HUES6 (cell line): Measurements from ENCODE around the gene TMC2.
A peak's percentile ranks its signal among the peaks of the same experiment; 100 is the strongest.

ENCODE experiments used
- H3K27ac ChIP-seq: 2 replicates; pipeline ENCODE4 v1.7.0; 2013; ENCODE audit warnings: low read depth, mild to moderate bottlenecking, low read length, inconsistent platforms
- H3K27me3 ChIP-seq: 2 replicates; pipeline ENCODE4 v1.6.1; 2013; ENCODE audit warnings: low read length; ENCODE audit not compliant: control insufficient read depth, insufficient read depth
- H3K36me3 ChIP-seq: 2 replicates; pipeline ENCODE4 v1.6.1; 2013; ENCODE audit warnings: low read length; ENCODE audit not compliant: control insufficient read depth, insufficient read depth
- H3K4me1 ChIP-seq: 2 replicates; pipeline ENCODE4 v1.6.1; 2013; ENCODE audit warnings: low read length; ENCODE audit not compliant: control insufficient read depth, insufficient read depth
- H3K4me3 ChIP-seq: 2 replicates; pipeline ENCODE4 v1.5.1; 2013; ENCODE audit warnings: low read depth, low read length
- H3K9ac ChIP-seq: one replicate; pipeline ENCODE4 v1.6.1; 2013; ENCODE audit warnings: mild to moderate bottlenecking, low read length
- H3K9me3 ChIP-seq: 2 replicates; pipeline ENCODE4 v1.6.1; 2013; ENCODE audit warnings: low read depth, low read length; ENCODE audit not compliant: control insufficient read depth, insufficient read depth

TMC2 gene

GRCh38 chr20:2631228-2631627, 94.9 kb downstream of the TMC2 start:
- Histone ChIP-seq H3K4me1 (no peaks in the 10 kb centered on the region), H3K9ac (no peak overlapping the region), H3K27me3 (peaks cover 13% of the 10 kb centered on the region), H3K27ac (no peak overlapping the region), H3K4me3 (no peak overlapping the region), H3K9me3 (peaks cover 8% of the 10 kb centered on the region; the same call in 1 of the 2 replicates), H3K36me3 (no peaks in the 10 kb centered on the region)

DNA sequence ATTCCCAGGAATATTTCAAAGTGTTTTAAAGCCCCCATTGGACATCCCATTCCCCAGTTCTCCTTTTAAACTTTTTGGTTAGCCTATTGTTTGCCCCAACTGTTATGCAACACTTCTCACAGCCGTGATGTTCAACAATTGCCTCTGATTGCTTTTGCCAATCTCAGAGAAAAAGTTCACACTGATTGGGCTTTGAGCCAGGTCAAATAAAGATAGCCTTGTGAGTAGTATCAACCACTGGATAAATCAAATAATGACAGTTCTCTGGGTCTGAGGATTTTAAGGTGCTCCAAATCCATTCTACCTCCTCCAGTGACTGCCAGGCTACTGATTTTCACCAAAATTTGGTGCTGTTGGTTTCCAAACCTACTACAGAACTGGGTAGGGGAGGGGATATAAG, 97.0 kb downstream of the TMC2 start:
- H3K27me3 ChIP-seq: peaks cover 14% of the 10 kb centered on the region
- no peak overlapping the region for H3K9ac ChIP-seq
- H3K36me3 ChIP-seq: no peaks in the 10 kb centered on the region
- no peaks in the 10 kb centered on the region for H3K4me1 ChIP-seq
- H3K27ac ChIP-seq: no peak overlapping the region
- no peak overlapping the region for H3K4me3 ChIP-seq
- no peaks in the 10 kb centered on the region for H3K9me3 ChIP-seq

GRCh38 chr20:2637246-2637645, 100.9 kb downstream of the TMC2 start:
- H3K9ac ChIP-seq: no peak overlapping the region
- H3K27me3 ChIP-seq: peaks cover 14% of the 10 kb centered on the region
- H3K4me3 ChIP-seq: no peak overlapping the region
- no peaks in the 10 kb centered on the region for H3K9me3 ChIP-seq
- no peaks in the 10 kb centered on the region for H3K4me1 ChIP-seq
- H3K36me3 ChIP-seq: no peaks in the 10 kb centered on the region; the same call in 1 of the 2 replicates
- H3K27ac ChIP-seq: no peak overlapping the region

GRCh38 chr20:2640260-2640659, 103.9 kb downstream of the TMC2 start:
- no peak overlapping the region for H3K27ac ChIP-seq
- no peaks in the 10 kb centered on the region for H3K9me3 ChIP-seq
- H3K4me1 ChIP-seq: no peaks in the 10 kb centered on the region
- no peak overlapping the region for H3K9ac ChIP-seq
- H3K27me3 ChIP-seq: peaks cover 10% of the 10 kb centered on the region
- no peak overlapping the region for H3K4me3 ChIP-seq
- peaks cover 4% of the 10 kb centered on the region for H3K36me3 ChIP-seq

DNA sequence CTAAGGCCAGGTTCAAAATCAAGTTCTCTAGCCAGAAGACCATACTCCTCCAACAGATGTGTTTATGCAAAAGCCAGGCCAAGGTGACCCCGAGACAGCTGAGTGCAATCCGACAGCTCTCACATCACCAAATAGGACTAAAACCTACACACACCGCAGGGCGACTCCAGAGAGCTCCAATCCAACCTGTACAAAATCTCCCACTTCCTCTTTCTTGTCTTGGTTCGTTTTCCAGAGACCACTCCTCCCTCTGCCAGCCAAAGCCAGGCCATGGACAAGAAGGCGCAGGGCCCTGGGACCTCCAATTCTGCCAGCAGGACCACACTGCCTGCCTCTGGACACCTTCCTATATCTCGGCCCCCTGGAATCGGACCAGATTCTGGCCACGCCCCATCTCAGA, 104.5 kb downstream of the TMC2 start:
- Histone ChIP-seq H3K27ac (no peak overlapping the region), H3K4me3 (no peak overlapping the region), H3K27me3 (peaks cover 5% of the 10 kb centered on the region), H3K9ac (no peak overlapping the region), H3K9me3 (no peaks in the 10 kb centered on the region), H3K36me3 (peaks cover 4% of the 10 kb centered on the region), H3K4me1 (no peaks in the 10 kb centered on the region)

DNA sequence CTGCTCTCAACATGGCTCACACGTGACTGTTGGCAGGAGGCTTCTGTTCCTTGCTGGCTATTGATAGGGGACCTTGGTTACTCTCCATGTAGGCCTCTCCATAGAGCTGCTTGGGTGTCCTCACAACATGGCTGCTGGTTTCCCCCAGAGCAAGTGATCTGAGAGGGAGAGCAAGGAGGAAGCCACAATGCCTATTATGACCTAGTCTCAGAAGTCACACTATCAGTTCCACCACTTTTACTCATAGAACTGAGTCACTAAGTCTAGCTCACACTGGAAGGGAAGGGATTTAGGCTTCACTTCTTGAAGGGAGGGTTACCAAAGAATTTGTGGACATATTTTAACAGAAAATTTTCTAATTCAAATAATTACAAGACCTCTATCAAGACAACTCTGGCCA, 107.3 kb downstream of the TMC2 start:
- H3K36me3 ChIP-seq: peaks cover 4% of the 10 kb centered on the region

DNA sequence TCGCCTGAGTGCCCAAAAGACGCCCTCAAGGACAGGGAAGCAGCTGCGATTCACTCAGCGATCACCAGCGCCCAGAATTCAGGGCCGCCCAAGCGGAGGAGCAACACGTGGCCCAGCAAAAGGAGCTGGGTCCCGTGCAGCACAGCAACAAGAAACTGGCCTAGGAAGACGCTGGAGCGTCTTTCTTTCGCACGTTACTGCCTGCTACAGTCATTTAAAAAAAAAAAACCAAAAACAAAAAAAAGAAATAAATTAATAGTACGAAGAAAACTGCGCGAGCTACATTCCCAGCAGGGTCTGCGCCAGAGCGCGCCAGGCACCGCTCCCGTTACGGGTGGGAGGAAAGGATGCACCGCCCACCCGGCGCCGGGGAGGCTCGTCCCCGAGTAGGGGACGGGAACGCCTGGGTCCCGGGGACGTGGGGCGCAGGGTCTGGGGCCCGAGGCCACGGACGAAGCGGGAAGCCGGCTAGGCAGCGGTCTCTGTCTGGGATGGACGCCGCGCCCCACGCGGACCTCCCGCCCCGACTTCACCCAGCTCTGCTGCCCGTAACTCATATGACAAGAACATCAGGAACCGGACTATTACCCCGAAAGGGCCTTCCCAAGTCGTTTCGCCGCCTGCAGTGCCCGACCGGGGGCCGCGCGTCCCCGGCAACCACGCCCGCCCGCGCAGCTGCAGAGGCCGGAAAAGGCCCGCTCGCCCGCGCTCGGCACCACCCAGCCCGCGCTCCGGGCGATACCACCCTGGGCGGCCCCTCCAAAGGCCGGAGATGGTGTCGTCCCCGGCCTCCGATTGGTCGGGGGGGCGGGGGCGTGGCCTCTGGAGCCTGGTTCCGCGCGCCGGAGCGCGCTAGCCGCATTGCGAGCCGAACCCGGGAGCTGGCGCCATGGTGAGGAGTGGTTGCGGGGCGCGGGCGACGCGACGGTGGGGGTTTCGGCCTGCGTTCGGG, 115.7 kb downstream of the TMC2 start, which contains the start of gene NOP56:
NOP56 (plus strand) TSS at position 861 of the 952 bp plus-strand sequence; CDS start at position 890, 29 bp downstream.
- Histone ChIP-seq H3K9me3 (no peaks in the 10 kb centered on the region), H3K9ac (peak within 1 kb of the TSS; percentile 96), H3K4me1 (0 out of 2 replicates have a peak, but pooled peaks cover 4% of the 10 kb centered on the region), H3K4me3 (peak within 1 kb of the TSS; percentile 78), H3K27me3 (no peaks in the 10 kb centered on the region), H3K27ac (peak within 1 kb of the TSS; percentile 98), H3K36me3 (peaks cover 41% of the 10 kb centered on the region)

More for the DNA sequence above, 107.3 kb downstream of the TMC2 start:
- no peak overlapping the region for H3K9ac ChIP-seq
- H3K27me3 ChIP-seq: no peaks in the 10 kb centered on the region
- H3K4me1 ChIP-seq: no peaks in the 10 kb centered on the region
- no peak overlapping the region for H3K27ac ChIP-seq
- no peaks in the 10 kb centered on the region for H3K9me3 ChIP-seq
- H3K4me3 ChIP-seq: no peak overlapping the region

DNA sequence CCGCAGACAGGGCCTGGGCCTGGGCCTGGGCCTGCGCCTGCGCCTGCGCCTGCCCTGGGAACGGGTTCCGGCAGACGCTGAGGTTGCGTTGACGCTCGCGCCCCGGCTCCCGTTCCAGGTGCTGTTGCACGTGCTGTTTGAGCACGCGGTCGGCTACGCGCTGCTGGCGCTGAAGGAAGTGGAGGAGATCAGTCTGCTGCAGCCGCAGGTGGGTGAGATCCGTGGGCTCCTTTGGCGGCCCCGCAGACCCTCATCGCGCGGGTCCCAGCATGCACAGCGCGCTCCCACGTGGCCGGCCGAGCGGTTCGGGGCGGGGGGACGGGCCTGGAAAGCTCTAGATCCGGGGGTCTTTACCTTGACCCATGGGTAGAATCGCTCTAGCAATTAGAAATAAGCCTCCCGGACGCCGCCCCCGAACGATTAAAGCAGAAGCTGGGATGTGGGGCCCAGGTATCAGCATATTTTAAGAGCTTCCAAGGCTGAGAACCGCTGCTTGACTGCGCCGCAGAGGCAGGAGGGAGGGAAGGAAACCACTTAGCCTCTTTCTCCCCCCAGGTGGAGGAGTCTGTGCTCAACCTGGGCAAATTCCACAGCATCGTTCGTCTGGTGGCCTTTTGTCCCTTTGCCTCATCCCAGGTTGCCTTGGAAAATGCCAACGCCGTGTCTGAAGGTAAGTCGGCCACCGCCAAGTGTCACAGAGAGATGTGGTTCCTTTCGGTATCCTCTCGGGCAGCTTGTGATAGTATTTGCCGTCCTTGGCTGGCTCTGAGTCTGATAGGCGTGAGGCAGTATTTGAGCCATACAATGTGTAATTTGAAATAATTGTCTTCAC, 116.6 kb downstream of the TMC2 start:
- Histone ChIP-seq H3K27ac (peak overlapping the region; percentile 98), H3K9me3 (no peaks in the 10 kb centered on the region), H3K27me3 (no peaks in the 10 kb centered on the region), H3K4me3 (peak overlapping the region; percentile 78), H3K36me3 (peaks cover 50% of the 10 kb centered on the region), H3K4me1 (0 out of 2 replicates have a peak, but pooled peaks cover 4% of the 10 kb centered on the region), H3K9ac (peak overlapping the region; percentile 96)

GRCh38 chr20:2653556-2654383, 117.4 kb downstream of the TMC2 start:
- H3K9me3 ChIP-seq: no peaks in the 10 kb centered on the region
- peak overlapping the region; percentile 98 for H3K27ac ChIP-seq
- 0 out of 2 replicates have a peak, but pooled peaks cover 4% of the 10 kb centered on the region for H3K4me1 ChIP-seq
- H3K9ac ChIP-seq: peak overlapping the region; percentile 96
- peaks cover 58% of the 10 kb centered on the region for H3K36me3 ChIP-seq
- no peaks in the 10 kb centered on the region for H3K27me3 ChIP-seq
- H3K4me3 ChIP-seq: peak overlapping the region; percentile 78

DNA sequence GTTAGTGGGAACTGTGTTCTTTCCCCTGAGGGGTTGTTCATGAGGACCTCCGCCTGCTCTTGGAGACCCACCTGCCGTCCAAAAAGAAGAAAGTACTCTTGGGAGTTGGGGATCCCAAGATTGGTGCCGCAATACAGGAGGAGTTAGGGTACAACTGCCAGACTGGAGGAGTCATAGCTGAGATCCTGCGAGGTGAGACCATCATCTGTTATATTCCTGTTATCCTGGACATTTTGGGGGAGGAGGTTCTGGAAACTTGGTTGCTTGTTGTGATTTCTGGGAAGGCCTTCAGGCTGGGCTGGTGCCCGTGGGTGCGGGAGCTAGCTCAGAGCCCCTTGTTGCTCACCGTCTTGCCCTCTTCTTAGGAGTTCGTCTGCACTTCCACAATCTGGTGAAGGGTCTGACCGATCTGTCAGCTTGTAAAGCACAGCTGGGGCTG, 118.0 kb downstream of the TMC2 start:
- H3K27ac ChIP-seq: no peak overlapping the region

More for the DNA sequence above, 118.0 kb downstream of the TMC2 start:
- H3K36me3 ChIP-seq: peaks cover 65% of the 10 kb centered on the region
- peak overlapping the region; percentile 96 for H3K9ac ChIP-seq
- H3K4me3 ChIP-seq: peak overlapping the region; percentile 78
- no peaks in the 10 kb centered on the region for H3K27me3 ChIP-seq
- H3K9me3 ChIP-seq: no peaks in the 10 kb centered on the region
- H3K4me1 ChIP-seq: 0 out of 2 replicates have a peak, but pooled peaks cover 4% of the 10 kb centered on the region
